ENCODE data around the gene PLAU. TPM values are rescaled to one million over a fixed set of nuclear protein-coding genes. Genes with fewer than 3 reads are reported as not detected.

The PLAU gene
- polyA plus RNA-seq (2013, experiment 1 of 2), result 125 TPM
- 104 TPM for polyA plus RNA-seq (2013, experiment 2 of 2)

- WGBS, 2 experiments (ENCODE audit: insufficient coverage in 2 of 2), result 0 to 1% methylated on average over 58 to 67 of the region's 74 CpGs
- Histone ChIP-seq H3K4me1 (ENCODE audit: control insufficient read depth, insufficient read depth, low read length, poor library complexity, severe bottlenecking) (peaks cover 48% of the 10 kb centered on the region), H3K36me3 (ENCODE audit: control insufficient read depth, insufficient read depth, low read length) (peaks cover 31% of the 10 kb centered on the region), H3K9me3 (ENCODE audit: control insufficient read depth, low read length) (no peaks in the 10 kb centered on the region), H3K27ac (ENCODE audit: low read depth, low read length, severe bottlenecking) (peak within 1 kb of the TSS; percentile 32), H3K4me3 (ENCODE audit: extremely low read depth, insufficient read depth, low read length, poor library complexity, severe bottlenecking) (peak within 1 kb of the TSS; percentile 66)
These were observed at the start of gene PLAU for GRCh38 chr10:73910764-73911552. Gene PLAU (plus strand): TSS chr10:73911132. CDS start chr10:73911556, 424 bp downstream.

GRCh38 chr10:73862011-73862410 is 48.9 kb upstream of the PLAU start:
- WGBS, 2 experiments (ENCODE audit: insufficient coverage in 2 of 2), result 71 to 94% methylated on average over 3 of the region's 8 CpGs
- peaks cover 42% of the 10 kb centered on the region for H3K36me3 ChIP-seq (ENCODE audit: control insufficient read depth, insufficient read depth, low read length)

GRCh38 chr10:73863039-73863817 is 47.7 kb upstream of the PLAU start:
- H3K36me3 ChIP-seq (ENCODE audit: control insufficient read depth, insufficient read depth, low read length), result peaks cover 42% of the 10 kb centered on the region
- WGBS, 2 experiments (ENCODE audit: insufficient coverage in 2 of 2), result 83 to 94% methylated on average over 2 to 4 of the region's 5 CpGs

More at GRCh38 chr10:73862011-73862410, 48.9 kb upstream of the PLAU start:
- Histone ChIP-seq H3K4me1 (ENCODE audit: control insufficient read depth, insufficient read depth, low read length, poor library complexity, severe bottlenecking) (peaks cover 8% of the 10 kb centered on the region), H3K4me3 (ENCODE audit: extremely low read depth, insufficient read depth, low read length, poor library complexity, severe bottlenecking) (no peak overlapping the region), H3K27ac (ENCODE audit: low read depth, low read length, severe bottlenecking) (no peak overlapping the region), H3K9me3 (ENCODE audit: control insufficient read depth, low read length) (no peaks in the 10 kb centered on the region)

GRCh38 chr10:73864229-73864628 is 46.7 kb upstream of the PLAU start:
- WGBS, 2 experiments (ENCODE audit: insufficient coverage in 2 of 2), result 91 to 95% methylated on average over 4 of the region's 4 CpGs
- no peak overlapping the region for H3K27ac ChIP-seq (ENCODE audit: low read depth, low read length, severe bottlenecking)
- H3K4me1 ChIP-seq (ENCODE audit: control insufficient read depth, insufficient read depth, low read length, poor library complexity, severe bottlenecking), result peaks cover 19% of the 10 kb centered on the region
- peaks cover 35% of the 10 kb centered on the region for H3K36me3 ChIP-seq (ENCODE audit: control insufficient read depth, insufficient read depth, low read length)
- H3K9me3 ChIP-seq (ENCODE audit: control insufficient read depth, low read length), result no peaks in the 10 kb centered on the region
- no peak overlapping the region for H3K4me3 ChIP-seq (ENCODE audit: extremely low read depth, insufficient read depth, low read length, poor library complexity, severe bottlenecking)

More at GRCh38 chr10:73863039-73863817, 47.7 kb upstream of the PLAU start:
- Histone ChIP-seq H3K9me3 (ENCODE audit: control insufficient read depth, low read length) (no peaks in the 10 kb centered on the region), H3K4me1 (ENCODE audit: control insufficient read depth, insufficient read depth, low read length, poor library complexity, severe bottlenecking) (peaks cover 19% of the 10 kb centered on the region), H3K4me3 (ENCODE audit: extremely low read depth, insufficient read depth, low read length, poor library complexity, severe bottlenecking) (no peak overlapping the region), H3K27ac (ENCODE audit: low read depth, low read length, severe bottlenecking) (no peak overlapping the region)

GRCh38 chr10:73865107-73865458 is 45.8 kb upstream of the PLAU start:
- Histone ChIP-seq H3K4me1 (ENCODE audit: control insufficient read depth, insufficient read depth, low read length, poor library complexity, severe bottlenecking) (peaks cover 19% of the 10 kb centered on the region), H3K9me3 (ENCODE audit: control insufficient read depth, low read length) (no peaks in the 10 kb centered on the region), H3K36me3 (ENCODE audit: control insufficient read depth, insufficient read depth, low read length) (peaks cover 29% of the 10 kb centered on the region), H3K4me3 (ENCODE audit: extremely low read depth, insufficient read depth, low read length, poor library complexity, severe bottlenecking) (no peak overlapping the region), H3K27ac (ENCODE audit: low read depth, low read length, severe bottlenecking) (no peak overlapping the region)
- WGBS, 2 experiments (ENCODE audit: insufficient coverage in 2 of 2), result 99 to 100% methylated on average over 6 to 8 of the region's 8 CpGs

GRCh38 chr10:73865459-73866442 is 45.2 kb upstream of the PLAU start:
- Histone ChIP-seq H3K4me1 (ENCODE audit: control insufficient read depth, insufficient read depth, low read length, poor library complexity, severe bottlenecking) (peaks cover 19% of the 10 kb centered on the region), H3K4me3 (ENCODE audit: extremely low read depth, insufficient read depth, low read length, poor library complexity, severe bottlenecking) (no peak overlapping the region), H3K36me3 (ENCODE audit: control insufficient read depth, insufficient read depth, low read length) (peaks cover 29% of the 10 kb centered on the region), H3K27ac (ENCODE audit: low read depth, low read length, severe bottlenecking) (no peak overlapping the region), H3K9me3 (ENCODE audit: control insufficient read depth, low read length) (no peaks in the 10 kb centered on the region)
- 81 to 94% methylated on average over 7 to 10 of the region's 11 CpGs for WGBS, 2 experiments (ENCODE audit: insufficient coverage in 2 of 2)

GRCh38 chr10:73866621-73867020 is 44.3 kb upstream of the PLAU start:
- H3K9me3 ChIP-seq (ENCODE audit: control insufficient read depth, low read length), result no peaks in the 10 kb centered on the region
- no peak overlapping the region for H3K4me3 ChIP-seq (ENCODE audit: extremely low read depth, insufficient read depth, low read length, poor library complexity, severe bottlenecking)
- peaks cover 30% of the 10 kb centered on the region for H3K36me3 ChIP-seq (ENCODE audit: control insufficient read depth, insufficient read depth, low read length)
- H3K27ac ChIP-seq (ENCODE audit: low read depth, low read length, severe bottlenecking), result no peak overlapping the region
- H3K4me1 ChIP-seq (ENCODE audit: control insufficient read depth, insufficient read depth, low read length, poor library complexity, severe bottlenecking), result peaks cover 19% of the 10 kb centered on the region
- WGBS, 2 experiments (ENCODE audit: insufficient coverage in 2 of 2), result 99 to 100% methylated on average over 4 to 7 of the region's 7 CpGs

GRCh38 chr10:73867126-73867807 is 43.7 kb upstream of the PLAU start:
- Histone ChIP-seq H3K27ac (ENCODE audit: low read depth, low read length, severe bottlenecking) (peak overlapping the region; percentile 36), H3K36me3 (ENCODE audit: control insufficient read depth, insufficient read depth, low read length) (peaks cover 35% of the 10 kb centered on the region), H3K9me3 (ENCODE audit: control insufficient read depth, low read length) (no peaks in the 10 kb centered on the region), H3K4me3 (ENCODE audit: extremely low read depth, insufficient read depth, low read length, poor library complexity, severe bottlenecking) (no peak overlapping the region), H3K4me1 (ENCODE audit: control insufficient read depth, insufficient read depth, low read length, poor library complexity, severe bottlenecking) (peaks cover 19% of the 10 kb centered on the region)
- 82 to 92% methylated on average over 8 to 10 of the region's 10 CpGs for WGBS, 2 experiments (ENCODE audit: insufficient coverage in 2 of 2)

- Histone ChIP-seq H3K27ac (ENCODE audit: low read depth, low read length, severe bottlenecking) (no peak overlapping the region), H3K36me3 (ENCODE audit: control insufficient read depth, insufficient read depth, low read length) (peaks cover 41% of the 10 kb centered on the region), H3K9me3 (ENCODE audit: control insufficient read depth, low read length) (no peaks in the 10 kb centered on the region), H3K4me3 (ENCODE audit: extremely low read depth, insufficient read depth, low read length, poor library complexity, severe bottlenecking) (no peak overlapping the region), H3K4me1 (ENCODE audit: control insufficient read depth, insufficient read depth, low read length, poor library complexity, severe bottlenecking) (peaks cover 19% of the 10 kb centered on the region)
- 96 to 98% methylated on average over 9 to 10 of the region's 11 CpGs for WGBS, 2 experiments (ENCODE audit: insufficient coverage in 2 of 2)
These were observed 42.9 kb upstream of the PLAU start for GRCh38 chr10:73867871-73868631.
